Liver (tissue), 9 donors: Measurements from ENCODE around the gene PLAAT5. TPM values are rescaled to one million over a fixed set of nuclear protein-coding genes. Genes with fewer than 3 reads are reported as not detected.

Source experiments
- DNase-seq: peaks from one replicate; pipeline ENCODE4 v3.0.0-alpha.2; 2017; ENCODE audit warnings: low spot score
- H3K27ac ChIP-seq, 2 donors: one replicate each; pipeline ENCODE4 v1.7.0; 2013; ENCODE audit warnings: inconsistent platforms in 2 of 2, low read length in 2 of 2, control low read depth in 1 of 2, low read depth in 1 of 2, mild to moderate bottlenecking in 1 of 2
- H3K27me3 ChIP-seq, 4 donors: one replicate each; pipeline versions ENCODE4 v1.6.1 to v1.7.0; 2013; ENCODE audit warnings: low read length in 3 of 4, inconsistent platforms in 1 of 4, mild to moderate bottlenecking in 1 of 4, moderate library complexity in 1 of 4; ENCODE audit not compliant: control insufficient read depth in 4 of 4, insufficient read depth in 4 of 4
- H3K36me3 ChIP-seq, 4 donors: one replicate each; pipeline versions ENCODE4 v1.6.1 to v1.7.0; 2013; ENCODE audit warnings: low read length in 3 of 4, mild to moderate bottlenecking in 3 of 4, low read depth in 1 of 4, moderate library complexity in 1 of 4; ENCODE audit not compliant: control insufficient read depth in 4 of 4, insufficient read depth in 3 of 4
- H3K4me1 ChIP-seq, 4 donors: one replicate each; pipeline versions ENCODE4 v1.6.1 to v1.7.0; 2013; ENCODE audit warnings: low read length in 3 of 4, mild to moderate bottlenecking in 3 of 4, moderate library complexity in 1 of 4; ENCODE audit not compliant: control insufficient read depth in 4 of 4, insufficient read depth in 4 of 4
- H3K4me3 ChIP-seq, 3 donors: one replicate each; pipeline versions ENCODE4 v1.6.1 to v1.7.0; 2013; ENCODE audit warnings: low read length in 3 of 3, control low read depth in 1 of 3, low read depth in 1 of 3, mild to moderate bottlenecking in 1 of 3
- H3K9ac ChIP-seq, 2 donors: one replicate each; pipeline ENCODE4 v1.7.0; 2013; ENCODE audit warnings: low read length in 2 of 2, mild to moderate bottlenecking in 2 of 2, moderate library complexity in 2 of 2, control low read depth in 1 of 2, low read depth in 1 of 2
- H3K9me3 ChIP-seq, 4 donors: one replicate each; pipeline versions ENCODE4 v1.6.1 to v1.7.0; 2013; ENCODE audit warnings: low read length in 3 of 4; ENCODE audit not compliant: control insufficient read depth in 4 of 4
- CTCF ChIP-seq: fragments of 150-350 bp; IDR thresholded peaks from 2 replicates; pipeline ENCODE4 v1.5.1; 2017; ENCODE audit warnings: improper control_type of control experiment, low read depth, low read length; ENCODE audit not compliant: missing input control
- EGR1 ChIP-seq, 2 donors: IDR thresholded peaks; 2 replicates each; pipeline ENCODE4 v1.6.1; 2016 to 2018; ENCODE audit warnings: antibody characterized with exemption in 2 of 2, low read depth in 2 of 2
- FOXA2 ChIP-seq: IDR thresholded peaks from 2 replicates; pipeline ENCODE4 v1.6.1; 2016; ENCODE audit warnings: antibody characterized with exemption
- GABPA ChIP-seq, 2 donors: IDR thresholded peaks in 1 of 2; conservative IDR thresholded peaks in 1 of 2; 2 replicates each; pipeline ENCODE4 v1.6.1; 2016; ENCODE audit warnings: antibody characterized with exemption in 2 of 2, mild to moderate bottlenecking in 1 of 2, moderate library complexity in 1 of 2
- HNF4G ChIP-seq: IDR thresholded peaks from 2 replicates; pipeline ENCODE4 v1.6.1; 2016; ENCODE audit warnings: antibody characterized with exemption
- NR2F2 ChIP-seq: IDR thresholded peaks from 2 replicates; pipeline ENCODE4 v1.6.1; 2016; ENCODE audit warnings: antibody characterized with exemption
- RAD21 ChIP-seq, 2 donors: IDR thresholded peaks; 2 replicates each; pipeline ENCODE4 v1.6.1; 2016; ENCODE audit warnings: antibody characterized with exemption in 2 of 2, mild to moderate bottlenecking in 2 of 2
- REST ChIP-seq: IDR thresholded peaks from 2 replicates; pipeline ENCODE4 v1.6.1; 2016; ENCODE audit warnings: antibody characterized with exemption, mild to moderate bottlenecking
- RXRA ChIP-seq, 2 donors: IDR thresholded peaks; 2 replicates each; pipeline ENCODE4 v1.6.1; 2017 to 2018; ENCODE audit warnings: antibody characterized with exemption in 2 of 2, mild to moderate bottlenecking in 1 of 2
- YY1 ChIP-seq: IDR thresholded peaks from 2 replicates; pipeline ENCODE4 v1.6.1; 2016; ENCODE audit warnings: antibody characterized with exemption, mild to moderate bottlenecking
- WGBS: extraction: QIAGEN DNeasy Blood & Tissue Kit; methylation state at CpG from one replicate; pipeline ENCODE4 v1.1.7; 2013; 5-methylcytosine and 5-hydroxymethylcytosine counted together
- polyA plus RNA-seq, 2 donors: library from polyadenylated mRNA; stranded (reverse) in 1 of 2; unstranded in 1 of 2; fragments of 200-250 nt in 1 of 2; fragments of >200 nt in 1 of 2; fragmentation: Nextera tagmentation in 1 of 2; extraction: Ambion mirVana in 1 of 2; gene quantifications; one replicate each; pipeline versions ENCODE4 v1.2.1 to v1.2.3, GENCODE V29; 2013 to 2015
- total RNA-seq, 2 donors: library from RNA; depleted of rRNA; stranded (reverse); fragments of >200 nt; gene quantifications; one replicate each; pipeline ENCODE4 v1.2.3, GENCODE V29; 2014
- TF ChIP-seq, protein P1 (sequence below): IDR thresholded peaks from 2 replicates; pipeline ENCODE4 v1.6.1; 2016; ENCODE audit warnings: antibody characterized with exemption
- donor health status: healthy.
- donor health status: healthy.
- donor health status: healthy.
- donor health status: healthy.
- donor health status: healthy.

PLAAT5 gene
- total and polyA plus RNA-seq, 4 donors, result 0.03 to 1.4 TPM; not detected in 2

DNA sequence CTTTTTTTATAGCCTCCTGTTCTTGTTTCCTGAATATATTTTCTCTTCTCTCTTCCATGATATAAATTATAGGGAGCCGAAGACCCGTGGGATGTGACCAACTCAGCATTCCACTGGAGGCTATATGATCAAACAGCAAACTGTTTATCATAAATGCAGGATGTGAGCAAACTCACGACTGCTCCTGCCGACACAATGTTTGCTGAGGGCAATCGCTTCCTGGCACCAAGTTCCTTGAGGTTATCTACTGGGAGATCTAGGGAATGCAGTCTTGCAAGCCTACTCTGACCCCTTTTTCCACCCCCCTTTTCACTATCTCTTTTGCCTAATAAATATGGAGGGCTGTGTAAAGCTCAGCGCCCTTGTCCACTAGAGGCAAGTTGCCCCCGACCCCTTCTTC is 32.2 kb upstream of the PLAAT5 start:
- Histone ChIP-seq H3K4me3 (no peak overlapping the region), H3K9ac (no peak overlapping the region), H3K27me3 (no peaks in the 10 kb centered on the region), H3K9me3 (peaks cover 0 to 9% (median 0%) of the 10 kb centered on the region in 4 donors), H3K4me1 (no peaks in the 10 kb centered on the region), H3K36me3 (no peaks in the 10 kb centered on the region), H3K27ac (no peak overlapping the region)
- 74% methylated on average over 7 of the region's 7 CpGs for WGBS
- DNase-seq, result no peak
- TF ChIP-seq FOXA2 (no peak), RXRA (IDR thresholded peaks at IDR 0.05) (no peak), RAD21 (IDR thresholded peaks at IDR 0.05) (no peak), HNF4G (no peak)

DNA sequence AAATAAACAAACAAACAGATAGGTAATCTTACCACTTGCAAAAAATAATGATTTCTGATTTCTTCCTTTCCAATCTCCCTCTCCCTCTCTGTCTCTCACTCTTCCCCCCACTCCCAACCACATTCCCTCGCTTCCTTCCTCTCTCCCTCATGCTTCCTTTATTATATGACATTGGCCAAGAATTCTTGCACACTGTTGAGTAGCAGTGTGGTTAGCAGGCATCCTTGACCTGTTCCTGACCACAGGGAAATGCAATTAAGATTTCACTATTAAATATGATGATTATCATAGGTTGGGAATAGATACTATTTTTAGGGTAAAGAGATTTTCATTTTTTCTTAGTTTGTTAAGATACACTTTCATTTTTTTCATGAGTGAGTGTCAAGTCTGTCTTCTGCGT is 30.9 kb upstream of the PLAAT5 start:
- Histone ChIP-seq H3K27ac (no peak overlapping the region), H3K4me1 (no peaks in the 10 kb centered on the region), H3K9me3 (peaks cover 0 to 9% (median 0%) of the 10 kb centered on the region in 4 donors), H3K27me3 (no peaks in the 10 kb centered on the region), H3K4me3 (no peak overlapping the region), H3K9ac (no peak overlapping the region), H3K36me3 (no peaks in the 10 kb centered on the region)
- TF ChIP-seq RXRA (IDR thresholded peaks at IDR 0.05) (no peak), NR2F2 (no peak), REST (no peak), HNF4G (no peak), FOXA2 (no peak), YY1 (no peak), CTCF (no peak)
- TF ChIP-seq, protein P1, sequence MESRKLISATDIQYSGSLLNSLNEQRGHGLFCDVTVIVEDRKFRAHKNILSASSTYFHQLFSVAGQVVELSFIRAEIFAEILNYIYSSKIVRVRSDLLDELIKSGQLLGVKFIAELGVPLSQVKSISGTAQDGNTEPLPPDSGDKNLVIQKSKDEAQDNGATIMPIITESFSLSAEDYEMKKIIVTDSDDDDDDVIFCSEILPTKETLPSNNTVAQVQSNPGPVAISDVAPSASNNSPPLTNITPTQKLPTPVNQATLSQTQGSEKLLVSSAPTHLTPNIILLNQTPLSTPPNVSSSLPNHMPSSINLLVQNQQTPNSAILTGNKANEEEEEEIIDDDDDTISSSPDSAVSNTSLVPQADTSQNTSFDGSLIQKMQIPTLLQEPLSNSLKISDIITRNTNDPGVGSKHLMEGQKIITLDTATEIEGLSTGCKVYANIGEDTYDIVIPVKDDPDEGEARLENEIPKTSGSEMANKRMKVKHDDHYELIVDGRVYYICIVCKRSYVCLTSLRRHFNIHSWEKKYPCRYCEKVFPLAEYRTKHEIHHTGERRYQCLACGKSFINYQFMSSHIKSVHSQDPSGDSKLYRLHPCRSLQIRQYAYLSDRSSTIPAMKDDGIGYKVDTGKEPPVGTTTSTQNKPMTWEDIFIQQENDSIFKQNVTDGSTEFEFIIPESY, result no peak
- WGBS, result 94% methylated on average over 2 of the region's 2 CpGs
- no peak for DNase-seq

- no peaks in the 10 kb centered on the region for H3K4me1 ChIP-seq
- 94% methylated on average over 5 of the region's 5 CpGs for WGBS
- no peak overlapping the region for H3K4me3 ChIP-seq
These were observed 29.7 kb upstream of the PLAAT5 start for GRCh38 chr11:63520606-63521170.

More at GRCh38 chr11:63520606-63521170, 29.7 kb upstream of the PLAAT5 start:
- Histone ChIP-seq H3K27ac (no peak overlapping the region), H3K9ac (no peak overlapping the region), H3K36me3 (no peaks in the 10 kb centered on the region), H3K27me3 (no peaks in the 10 kb centered on the region), H3K9me3 (peaks cover 0 to 9% (median 0%) of the 10 kb centered on the region in 4 donors)
- DNase-seq, result no peak
- no peak for TF ChIP-seq EGR1 (IDR thresholded peaks at IDR 0.05; ENCODE audit: low read depth in 2 of 2)
- no peak for TF ChIP-seq GABPA (IDR thresholded peaks at IDR 0.05 in 1 of 2, conservative IDR thresholded peaks at IDR 0.05 in 1 of 2)
